VCaP (cell line): Measurements from ENCODE around the gene SMYD3.

Experiments used
- H3K27ac ChIP-seq: fragments of 450-650 bp; 2 replicates; pipeline ENCODE4 v1.5.1; 2017
- CTCF ChIP-seq: fragments of 450-650 bp; conservative IDR thresholded peaks from 2 replicates; pipeline ENCODE4 v1.5.1; 2017; ENCODE audit warnings: mild to moderate bottlenecking, moderate library complexity

Gene SMYD3

GRCh38 chr1:245969283-245969682, 537.8 kb downstream of the SMYD3 start:
- TF ChIP-seq CTCF = no peak
- no peak overlapping the region for H3K27ac ChIP-seq

- TF ChIP-seq CTCF = no peak
- no peak overlapping the region for H3K27ac ChIP-seq
These were observed 538.3 kb downstream of the SMYD3 start for GRCh38 chr1:245968775-245969174.

- TF ChIP-seq CTCF = no peak
- no peak overlapping the region for H3K27ac ChIP-seq
These were observed 541.7 kb downstream of the SMYD3 start for GRCh38 chr1:245965398-245965797.

- no peak for TF ChIP-seq CTCF
- no peak overlapping the region for H3K27ac ChIP-seq
These were observed 543.4 kb downstream of the SMYD3 start for GRCh38 chr1:245963649-245964048.

- no peak for TF ChIP-seq CTCF
These were observed 544.6 kb downstream of the SMYD3 start for GRCh38 chr1:245962453-245962852.

DNA sequence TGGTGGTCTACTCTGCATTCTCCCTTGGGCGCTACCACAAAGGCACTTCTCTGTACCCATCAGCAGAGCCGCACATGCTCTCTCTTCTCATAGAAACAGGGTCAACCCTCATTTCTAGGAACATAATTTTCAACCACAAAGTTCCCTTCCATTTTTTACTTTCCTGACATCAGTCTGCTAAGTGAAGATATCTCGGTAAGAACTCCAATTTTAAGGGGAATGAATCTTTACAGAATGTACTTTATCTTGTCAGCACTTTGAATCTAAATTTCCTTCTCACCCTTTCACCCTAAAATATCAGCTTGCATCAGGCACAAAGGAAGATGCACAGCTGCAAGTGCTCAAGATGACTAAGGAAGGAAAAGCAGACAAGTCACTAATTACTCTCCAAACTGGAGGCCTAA, 545.9 kb downstream of the SMYD3 start:
- no peak for TF ChIP-seq CTCF
- no peak overlapping the region for H3K27ac ChIP-seq

More at GRCh38 chr1:245962453-245962852, 544.6 kb downstream of the SMYD3 start:
- H3K27ac ChIP-seq = no peak overlapping the region

- H3K27ac ChIP-seq = no peak overlapping the region
- TF ChIP-seq CTCF = no peak
These were observed 546.9 kb downstream of the SMYD3 start for GRCh38 chr1:245960171-245960570.

GRCh38 chr1:245958016-245958415, 549.1 kb downstream of the SMYD3 start:
- no peak overlapping the region for H3K27ac ChIP-seq
- TF ChIP-seq CTCF = no peak
